PFSK-1 (cell line): ENCODE data around the gene ARMC6.

Experiments used
- FOXP2 ChIP-seq: optimal IDR thresholded peaks from 2 replicates; pipeline ENCODE3; 2011; ENCODE audit warnings: borderline replicate concordance, control low read depth, inconsistent platforms; ENCODE audit not compliant: insufficient read depth; ENCODE audit errors: extremely low read length, extremely low read depth
- POLR2AphosphoS5 ChIP-seq: IDR thresholded peaks from 2 replicates; pipeline ENCODE4 v1.6.1; 2012; ENCODE audit warnings: low read depth, mild to moderate bottlenecking, control low read depth, low read length, moderate library complexity
- REST ChIP-seq, 2 experiments: IDR thresholded peaks; 2 replicates each; pipeline versions ENCODE4 v1.6.1 to v1.8.0; 2011 to 2012; ENCODE audit warnings: low read depth in 2 of 2, low read length in 2 of 2, control low read depth in 1 of 2, inconsistent platforms in 1 of 2, mild to moderate bottlenecking in 1 of 2, moderate library complexity in 1 of 2; ENCODE audit not compliant: insufficient read depth in 1 of 2
- SIN3A ChIP-seq: IDR thresholded peaks from 2 replicates; pipeline ENCODE4 v1.6.1; 2012; ENCODE audit warnings: mild to moderate bottlenecking, low read length, moderate library complexity, borderline replicate concordance; ENCODE audit not compliant: insufficient read depth
- TAF1 ChIP-seq: IDR thresholded peaks from 2 replicates; pipeline ENCODE4 v1.6.1; 2012; ENCODE audit warnings: low read length, control low read depth, borderline replicate concordance; ENCODE audit not compliant: insufficient read depth

Gene ARMC6

DNA sequence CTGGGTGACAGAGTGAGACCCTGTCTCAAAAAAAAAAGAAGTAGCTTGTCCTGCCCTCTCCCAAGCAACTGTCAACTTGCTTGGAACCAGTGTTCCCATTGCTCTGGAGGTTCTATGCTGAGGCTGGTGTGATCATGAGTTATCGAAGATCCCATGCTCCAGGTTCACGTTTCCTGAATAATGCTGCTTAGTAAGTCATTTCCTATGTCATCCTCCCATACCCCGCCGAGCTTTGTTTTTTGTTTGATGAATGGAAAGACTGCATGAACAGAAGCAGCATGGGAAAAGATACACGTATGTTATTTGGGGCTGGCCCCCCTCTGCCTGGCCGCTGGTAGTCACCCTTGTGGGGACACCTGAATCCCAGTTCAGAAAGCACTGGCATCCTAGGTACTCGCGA is 41.7 kb downstream of the ARMC6 start:
- TF ChIP-seq SIN3A, result no peak
- no peak for TF ChIP-seq POLR2AphosphoS5
- TF ChIP-seq TAF1, result no peak
- no peak for TF ChIP-seq REST (IDR thresholded peaks at IDR 0.05; ENCODE audit: insufficient read depth in 1 of 2, low read depth in 2 of 2, low read length in 2 of 2)
- no peak for TF ChIP-seq FOXP2

DNA sequence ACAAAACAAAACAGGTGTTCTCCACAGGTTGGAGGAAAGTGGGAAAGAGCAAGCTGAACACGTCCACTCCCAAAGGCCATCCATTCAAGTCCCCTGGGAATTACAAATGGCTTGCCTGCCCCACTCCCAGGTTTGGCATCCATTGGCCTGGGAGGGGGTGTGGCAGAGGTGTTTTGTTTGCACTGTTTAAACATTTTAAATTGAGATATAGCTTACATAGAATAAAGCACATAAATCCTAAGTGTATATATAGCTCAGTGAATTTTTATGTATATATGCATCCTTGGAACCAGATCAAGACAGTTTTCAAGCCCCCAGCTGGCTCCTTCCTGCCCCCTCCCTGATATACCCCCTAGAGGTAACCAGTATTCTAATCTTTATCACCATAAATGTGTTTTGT is 43.1 kb downstream of the ARMC6 start:
- TF ChIP-seq TAF1, result no peak
- TF ChIP-seq REST (IDR thresholded peaks at IDR 0.05; ENCODE audit: insufficient read depth in 1 of 2, low read depth in 2 of 2, low read length in 2 of 2), result no peak
- TF ChIP-seq SIN3A, result no peak
- TF ChIP-seq FOXP2, result no peak
- TF ChIP-seq POLR2AphosphoS5, result no peak

DNA sequence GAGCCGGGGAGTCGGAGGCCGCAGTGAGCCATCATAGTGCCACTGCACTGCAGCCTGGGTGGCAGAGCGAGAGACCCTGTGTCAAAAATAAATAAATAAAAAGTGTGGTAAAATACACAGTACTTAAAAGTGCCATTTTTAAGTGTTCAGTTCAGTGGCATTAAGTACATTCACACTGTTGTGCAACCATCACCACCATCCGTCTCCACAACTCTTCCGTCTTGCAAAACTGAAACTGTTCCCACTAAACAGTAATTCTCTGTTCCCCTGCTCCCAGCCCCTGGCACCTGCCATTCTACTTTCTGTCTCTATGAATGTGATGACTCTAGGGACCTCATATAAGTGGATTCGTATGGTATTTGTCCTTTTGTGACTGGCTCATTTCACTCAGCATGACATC is 43.7 kb downstream of the ARMC6 start:
- TF ChIP-seq REST (IDR thresholded peaks at IDR 0.05; ENCODE audit: insufficient read depth in 1 of 2, low read depth in 2 of 2, low read length in 2 of 2), result no peak
- TF ChIP-seq TAF1, result no peak
- no peak for TF ChIP-seq FOXP2
- no peak for TF ChIP-seq SIN3A
- TF ChIP-seq POLR2AphosphoS5, result no peak

DNA sequence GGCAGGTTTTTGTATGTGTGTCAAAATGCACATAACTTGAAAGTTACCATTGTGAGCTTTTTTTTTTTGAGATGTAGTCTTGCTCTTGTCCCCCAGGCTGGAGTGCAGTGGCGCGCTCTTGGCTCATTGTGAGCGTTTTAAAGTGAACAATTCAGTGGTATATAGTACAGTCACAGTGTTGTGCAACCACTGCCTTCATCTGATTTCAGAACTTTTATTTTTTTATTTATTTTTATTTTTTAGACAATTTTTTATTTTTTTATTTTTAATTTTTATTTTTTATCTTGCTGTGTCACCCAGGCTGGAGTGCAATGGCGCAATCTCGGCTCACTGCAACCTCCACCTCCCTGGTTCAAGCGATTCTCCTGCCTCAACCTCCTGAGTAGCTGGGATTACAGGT is 45.4 kb downstream of the ARMC6 start:
- no peak for TF ChIP-seq TAF1

DNA sequence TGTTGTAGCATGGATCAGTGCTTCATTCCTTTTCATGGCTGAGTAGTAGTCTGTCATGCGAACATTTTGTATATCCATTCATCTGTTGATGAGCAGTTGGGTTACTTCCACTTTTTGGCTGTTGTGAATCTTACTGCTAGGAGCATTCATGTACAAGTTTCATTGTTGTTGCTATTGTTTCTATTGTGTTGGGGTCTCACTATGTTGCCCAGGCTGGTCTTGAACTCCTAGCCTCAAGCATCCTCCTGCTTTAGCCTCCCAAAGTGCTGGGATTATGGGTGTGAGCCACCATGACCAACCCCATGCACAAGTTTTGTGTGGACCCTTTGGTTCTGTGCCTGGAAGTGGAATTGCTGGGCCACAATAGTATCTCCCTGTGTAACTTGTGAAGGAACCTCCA is 46.2 kb downstream of the ARMC6 start:
- no peak for TF ChIP-seq REST (IDR thresholded peaks at IDR 0.05; ENCODE audit: insufficient read depth in 1 of 2, low read depth in 2 of 2, low read length in 2 of 2)

DNA sequence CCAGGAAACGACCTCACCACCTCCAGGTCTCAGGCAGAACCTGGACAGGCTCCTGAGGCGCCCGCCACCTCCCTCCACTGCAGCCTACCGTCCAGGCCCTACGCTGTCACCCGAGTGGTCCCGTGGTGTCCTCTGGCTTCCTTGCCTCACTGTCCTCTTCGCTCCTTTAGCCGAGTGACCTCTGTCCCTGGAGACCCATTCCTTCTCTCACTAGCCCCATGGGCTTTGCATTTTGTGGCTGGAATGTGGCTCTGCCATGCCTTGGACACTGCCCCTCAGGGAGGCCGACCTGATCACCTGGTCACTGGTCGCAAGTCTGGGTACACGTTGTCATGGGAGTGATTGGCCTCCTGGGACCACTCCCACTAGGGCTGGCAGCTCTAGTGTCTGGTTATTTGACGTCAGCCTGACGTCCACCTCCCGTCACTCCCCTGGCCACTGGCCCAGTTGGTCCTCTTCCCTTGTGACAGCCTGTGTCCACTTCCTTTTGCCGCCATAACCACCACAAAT is 48.3 kb downstream of the ARMC6 start:
- no peak for TF ChIP-seq TAF1
- no peak for TF ChIP-seq POLR2AphosphoS5
- TF ChIP-seq SIN3A, result no peak
- no peak for TF ChIP-seq REST (IDR thresholded peaks at IDR 0.05; ENCODE audit: insufficient read depth in 1 of 2, low read depth in 2 of 2, low read length in 2 of 2)
- no peak for TF ChIP-seq FOXP2
